HepG2 (cell line): ENCODE results near the gene STMN1. TPM values are rescaled to one million over a fixed set of nuclear protein-coding genes. Genes with fewer than 3 reads are reported as not detected.
A peak's percentile ranks its signal among the peaks of the same experiment; 100 is the strongest.

Source experiments
- ARID3A ChIP-seq: IDR thresholded peaks from 2 replicates; pipeline ENCODE4 v1.6.1; 2012; ENCODE audit warnings: low read depth, low read length, improper control_type of control experiment
- ASH2L ChIP-seq: fragments of 300-600, 200-600 bp; sonication (generic); IDR thresholded peaks from 2 replicates; pipeline ENCODE4 v1.7.0; 2017; ENCODE audit warnings: low read depth, mild to moderate bottlenecking, moderate library complexity, mixed read lengths, low read length; ENCODE audit not compliant: insufficient read length
- MATR3 ChIP-seq: sonication (generic); formaldehyde crosslinking; IDR thresholded peaks from 2 replicates; pipeline ENCODE4 v1.4.0; 2020; ENCODE audit warnings: missing genetic modification reagents
- NFAT5 ChIP-seq: sonication (generic); formaldehyde crosslinking; IDR thresholded peaks from 2 replicates; pipeline ENCODE4 v1.4.0; 2020; ENCODE audit warnings: missing genetic modification reagents
- NFYC ChIP-seq: IDR thresholded peaks from 2 replicates; pipeline ENCODE4 v1.6.1; 2016; ENCODE audit warnings: missing genetic modification reagents, missing compliant biosample characterization
- NONO ChIP-seq, 2 experiments: fragments of 450-650 bp in 1 of 2; sonication (generic) in 1 of 2; formaldehyde crosslinking in 1 of 2; IDR thresholded peaks in 1 of 2; conservative IDR thresholded peaks in 1 of 2; 2 replicates each; pipeline versions ENCODE4 v1.6.1 to v1.8.0; 2017 to 2022; ENCODE audit warnings: mild to moderate bottlenecking in 1 of 2, missing genetic modification reagents in 1 of 2, moderate library complexity in 1 of 2
- SIN3A ChIP-seq: IDR thresholded peaks from 2 replicates; pipeline ENCODE4 v1.6.1; 2011; ENCODE audit warnings: low read depth, mild to moderate bottlenecking, control low read depth, low read length, borderline replicate concordance
- SP1 ChIP-seq, 2 experiments: fragments of 450-650 bp in 1 of 2; sonication (generic) in 1 of 2; formaldehyde crosslinking in 1 of 2; IDR thresholded peaks; 2 replicates each; pipeline versions ENCODE4 v1.4.0 to v1.6.1; 2016 to 2020; ENCODE audit warnings: missing genetic modification reagents in 1 of 2
- TSC22D2 ChIP-seq: sonication (generic); formaldehyde crosslinking; IDR thresholded peaks from 2 replicates; pipeline ENCODE4 v1.5.1; 2020; ENCODE audit warnings: missing genetic modification reagents, mild to moderate bottlenecking, borderline replicate concordance
- ZBTB49 ChIP-seq: sonication (generic); formaldehyde crosslinking; IDR thresholded peaks from 2 replicates; pipeline ENCODE4 v1.4.0; 2020; ENCODE audit warnings: missing genetic modification reagents, borderline replicate concordance
- ZEB1 ChIP-seq: IDR thresholded peaks from 2 replicates; pipeline ENCODE4 v1.6.1; 2012; ENCODE audit warnings: mild to moderate bottlenecking, low read depth, inconsistent platforms; ENCODE audit not compliant: insufficient replicate concordance
- ZNF142 ChIP-seq: sonication (generic); formaldehyde crosslinking; IDR thresholded peaks from 2 replicates; pipeline ENCODE4 v1.4.0; 2020; ENCODE audit warnings: missing genetic modification reagents
- polyA plus RNA-seq, 8 experiments: library from polyadenylated mRNA; depleted of rRNA in 3 of 8; stranded (reverse) in 7 of 8; unstranded in 1 of 8; fragments of >200 nt; fragmentation: Illumina TruSeq in 4 of 8; extraction: Trizol in 4 of 8; gene quantifications; 2 replicates each; pipeline versions ENCODE4 v1.2.1 to v1.2.3, GENCODE V29; 2011 to 2016; ENCODE audit warnings: low read depth in 4 of 8, missing spikeins in 1 of 8, mixed read lengths in 1 of 8; ENCODE audit not compliant: insufficient read depth in 1 of 8
- total RNA-seq, 5 experiments: library from RNA; depleted of rRNA; stranded (reverse); fragments of >200 nt; fragmentation: Illumina TruSeq; extraction: Trizol; gene quantifications; 2 replicates each; pipeline ENCODE4 v1.2.3, GENCODE V29; 2016; ENCODE audit warnings: low read depth in 1 of 5

Gene STMN1
- total and polyA plus RNA-seq, 2 of the 13 experiments (the other 11 are each of a cell fraction or from before 2014, with no cell fraction given) = 45.9 to 409 TPM

GRCh38 chr1:25904943-25905679, 1.1 kb downstream of the STMN1 start (continued):
- TF ChIP-seq NFAT5 (CRISPR knock-in tag) (no peak), ZBTB49 (CRISPR knock-in tag) (no peak), ZEB1 (no peak), NFYC (CRISPR knock-in tag) (peak; percentile 63), MATR3 (CRISPR knock-in tag) (no peak), SIN3A (peak; percentile 43), ASH2L (peak; percentile 53), NONO (IDR thresholded peaks at IDR 0.05) (no peak), NONO (CRISPR knock-in tag; conservative IDR thresholded peaks at IDR 0.05) (peak; percentile 41), ZNF142 (CRISPR knock-in tag) (peak; percentile 55; the same call in 1 of the 2 replicates), ARID3A (no peak), TSC22D2 (CRISPR knock-in tag) (no peak), SP1 (IDR thresholded peaks at IDR 0.05) (no peak), SP1 (CRISPR knock-in tag; IDR thresholded peaks at IDR 0.05) (peak; percentile 70)
